ENCODE results near the gene AP2S1.
A peak's percentile ranks its signal among the peaks of the same experiment; 100 is the strongest.
"Not testable (repeated sequence)": the region's sequence is repeated elsewhere in the genome, so short reads cannot be mapped to it uniquely, and the experiment has no call there.

The AP2S1 gene

DNA sequence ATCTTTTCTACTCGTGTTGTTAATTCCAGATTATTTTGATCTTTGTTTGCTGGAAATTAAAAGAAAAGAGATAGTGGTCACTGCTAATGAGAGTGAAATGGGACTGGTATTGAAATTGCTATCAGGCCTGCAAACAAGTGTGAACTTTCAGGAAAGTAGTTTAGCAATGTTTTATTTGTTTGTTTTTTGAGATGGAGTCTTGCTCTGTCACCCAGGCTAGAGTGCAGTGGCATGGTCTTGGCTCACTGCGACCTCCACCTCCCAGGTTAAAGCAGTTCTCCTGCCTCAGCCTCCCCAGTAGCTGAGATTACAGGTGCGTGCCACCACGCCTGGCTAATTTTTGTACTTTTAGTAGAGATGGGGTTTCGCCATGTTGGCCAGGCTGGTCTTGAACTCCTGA is 20.5 kb upstream of the AP2S1 start:
- in situ Hi-C loops (cut with MboI; ENCODE audit: low pct_unique_long_range_greater_than_20kb, low sequenced_read_pairs); DNase-seq: not testable (repeated sequence)

DNA sequence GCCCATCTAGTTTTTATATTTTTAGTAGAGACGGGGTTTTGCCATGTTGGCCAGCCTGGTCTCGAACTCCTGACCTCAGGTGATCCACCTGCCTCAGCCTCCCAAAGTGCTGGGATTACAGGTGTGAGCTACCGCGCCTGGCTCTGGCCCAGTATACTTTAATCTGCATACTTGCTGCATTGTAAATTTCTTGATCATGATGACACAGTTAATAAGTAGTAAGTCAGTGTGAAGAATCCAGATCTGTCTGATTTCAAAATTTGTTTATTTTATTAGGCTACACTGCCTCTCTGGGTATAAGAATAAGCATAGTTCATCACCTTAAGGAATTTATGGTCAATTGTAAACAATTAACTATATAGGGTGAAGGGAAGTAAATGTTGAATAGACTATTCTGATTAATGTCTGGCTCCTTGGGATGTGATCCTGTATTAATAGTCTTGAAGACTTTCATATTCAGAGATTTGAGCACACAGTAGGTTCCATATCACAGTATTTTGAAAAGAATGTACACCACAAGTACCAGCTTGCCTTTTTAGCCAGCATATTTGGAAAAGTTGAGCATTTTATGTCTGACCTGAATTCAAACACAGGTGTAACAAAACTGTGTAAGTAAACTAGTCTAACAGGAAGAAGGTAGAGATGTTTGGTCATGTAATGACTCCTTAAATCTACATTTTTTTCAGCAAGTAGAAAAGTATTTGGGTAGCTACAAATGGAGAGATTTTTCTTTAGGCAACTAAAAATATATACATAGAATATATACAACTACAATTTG is 17.6 kb upstream of the AP2S1 start:
- DNase-seq: no peak
- in situ Hi-C loops (cut with MboI; ENCODE audit: low pct_unique_long_range_greater_than_20kb, low sequenced_read_pairs): no loop called here

DNA sequence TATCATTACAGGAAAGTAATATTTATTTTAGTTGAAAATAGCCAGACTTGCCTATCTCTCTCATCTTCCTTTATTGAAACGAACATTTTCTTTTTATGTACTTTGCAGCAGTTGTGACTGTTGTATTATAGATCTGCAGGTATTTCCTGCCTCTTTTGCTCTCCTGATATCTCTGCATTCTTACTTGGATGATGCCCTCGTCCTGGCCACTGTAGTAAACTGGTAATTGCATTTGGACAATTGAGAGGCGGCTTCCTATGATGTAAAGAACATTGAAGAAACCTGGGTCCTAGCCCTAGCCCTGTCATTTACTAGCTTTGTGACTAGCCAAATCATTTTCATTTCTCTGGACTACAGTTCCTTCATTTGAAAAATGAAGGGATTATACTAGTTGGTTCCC is 16.5 kb upstream of the AP2S1 start:
- in situ Hi-C loops (cut with MboI; ENCODE audit: low pct_unique_long_range_greater_than_20kb, low sequenced_read_pairs): no loop called here
- DNase-seq: no peak

DNA sequence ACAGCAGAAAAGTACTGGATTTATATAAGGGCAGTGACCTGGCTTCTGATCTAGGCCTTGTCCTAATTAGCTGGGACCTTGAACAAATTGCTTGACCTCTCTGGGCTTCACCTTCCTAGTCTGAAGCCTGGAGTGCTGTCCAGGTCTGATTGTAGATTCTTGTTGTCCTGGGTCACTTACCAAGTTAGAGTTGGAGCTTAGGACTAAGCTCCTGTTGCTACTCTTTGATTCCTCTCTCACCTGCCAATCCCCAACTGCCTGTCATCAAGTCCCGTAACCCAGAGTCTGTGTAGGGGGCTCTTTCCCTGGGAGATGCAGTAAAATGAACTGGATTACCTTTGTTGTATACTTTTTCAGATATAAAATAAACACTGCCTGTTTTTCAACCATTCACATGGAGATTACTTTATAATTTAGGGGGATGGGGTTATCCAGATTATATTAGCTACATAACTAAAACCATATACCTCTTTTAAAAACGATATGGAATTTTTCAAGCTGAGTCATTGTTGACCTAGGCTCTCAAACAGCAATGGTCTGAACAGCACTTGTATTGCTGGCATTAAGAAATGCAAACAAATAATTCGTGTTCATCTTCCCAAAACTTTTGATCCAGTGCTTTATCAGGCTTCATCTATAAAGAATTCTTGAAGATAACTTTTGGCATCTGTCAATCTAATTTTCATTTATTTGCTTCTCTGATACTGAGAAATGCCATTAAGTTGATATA is 15.9 kb upstream of the AP2S1 start:
- in situ Hi-C loops (cut with MboI; ENCODE audit: low pct_unique_long_range_greater_than_20kb, low sequenced_read_pairs): no loop called here
- no peak for DNase-seq

DNA sequence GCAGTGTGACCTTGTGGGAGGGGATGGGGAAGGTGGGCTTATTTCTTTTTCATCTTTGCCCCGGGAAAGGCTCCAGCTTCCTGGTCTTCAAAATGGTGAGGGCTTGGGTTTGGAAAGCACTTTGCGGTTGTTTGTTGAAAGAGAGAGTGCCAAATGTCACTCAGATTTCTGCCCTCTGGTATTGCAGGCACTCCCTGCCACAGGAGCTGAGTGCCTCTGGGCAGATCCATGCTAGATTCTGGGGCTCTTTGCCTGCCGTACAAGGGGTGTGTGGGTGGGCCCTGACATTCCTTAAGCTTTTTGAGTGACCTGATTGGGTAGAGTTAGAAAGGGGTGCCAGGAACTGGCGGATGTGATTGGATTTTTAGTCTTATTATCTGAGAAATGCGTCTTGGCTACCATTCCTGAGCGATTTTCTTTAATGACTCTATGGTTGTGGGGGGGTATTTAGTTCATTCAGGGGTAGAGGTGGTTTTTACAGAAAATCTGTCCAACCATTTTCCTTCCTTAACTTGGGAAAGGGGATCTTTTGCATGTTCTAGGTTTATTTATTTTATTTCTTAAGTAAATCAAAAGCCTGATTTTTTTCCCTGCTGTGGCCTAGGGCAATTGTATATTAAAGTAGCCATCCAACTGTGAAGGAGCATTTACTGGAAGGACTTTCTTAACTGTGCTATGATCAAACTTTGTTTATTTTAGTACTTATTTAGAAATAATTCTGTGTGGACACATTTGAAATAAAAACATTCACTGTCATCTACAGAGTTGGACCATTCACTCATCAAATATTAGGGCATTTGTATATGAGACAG is 13.4 kb upstream of the AP2S1 start:
- DNase-seq: no peak
- in situ Hi-C loops (cut with MboI; ENCODE audit: low pct_unique_long_range_greater_than_20kb, low sequenced_read_pairs): no loop called here

DNA sequence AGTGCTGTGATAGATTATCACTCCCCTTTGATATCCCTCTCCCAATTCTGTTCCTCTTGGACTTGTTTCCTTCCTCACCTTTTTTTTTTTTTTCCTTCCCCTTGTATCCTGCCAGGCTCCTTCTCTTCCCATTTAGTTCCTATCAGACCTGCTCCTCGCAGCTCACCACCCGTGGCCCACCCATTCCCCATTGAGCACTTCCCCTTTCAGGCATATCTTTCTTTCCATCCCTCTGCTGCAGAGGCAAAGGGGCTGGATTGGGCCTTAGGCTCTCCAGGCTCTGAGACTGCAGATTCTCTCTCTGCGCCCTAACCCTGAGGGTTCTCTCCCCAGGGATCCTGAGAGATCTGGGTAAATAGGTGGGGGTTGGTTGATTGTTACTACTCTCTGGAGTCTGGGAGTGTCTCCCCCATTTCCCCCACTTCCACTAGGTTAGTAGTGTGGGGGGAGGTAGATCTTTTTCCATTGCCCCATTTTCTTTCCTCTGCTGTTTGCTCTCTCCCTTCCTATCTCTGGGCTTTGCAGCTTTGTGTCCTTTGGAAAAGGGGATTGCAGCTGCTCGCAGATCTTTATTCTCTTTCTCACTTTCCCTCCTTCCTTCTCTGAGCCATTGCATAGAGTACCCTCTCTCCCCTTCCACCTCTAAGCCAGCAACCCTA is 12.5 kb upstream of the AP2S1 start:
- in situ Hi-C loops (cut with MboI; ENCODE audit: low pct_unique_long_range_greater_than_20kb, low sequenced_read_pairs): no loop called here
- DNase-seq: peak; percentile 69

DNA sequence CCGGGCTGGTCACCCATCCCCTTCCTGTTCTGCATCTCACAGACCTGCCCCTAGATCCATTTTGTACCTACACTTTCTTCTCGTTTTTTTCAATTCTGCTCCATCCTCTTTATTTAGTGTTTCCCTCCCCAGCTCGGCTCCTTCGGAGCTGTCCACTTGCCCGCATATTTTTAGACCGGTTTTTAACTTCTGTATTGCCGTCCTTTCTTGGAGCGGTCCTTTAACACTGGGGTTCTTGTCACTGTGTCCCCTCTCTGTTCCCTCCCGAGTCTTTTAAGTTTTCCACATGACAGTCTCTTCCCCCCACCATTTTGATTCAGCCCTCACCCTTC is 11.8 kb upstream of the AP2S1 start:
- in situ Hi-C loops (cut with MboI; ENCODE audit: low pct_unique_long_range_greater_than_20kb, low sequenced_read_pairs): no loop called here
- DNase-seq: no peak

DNA sequence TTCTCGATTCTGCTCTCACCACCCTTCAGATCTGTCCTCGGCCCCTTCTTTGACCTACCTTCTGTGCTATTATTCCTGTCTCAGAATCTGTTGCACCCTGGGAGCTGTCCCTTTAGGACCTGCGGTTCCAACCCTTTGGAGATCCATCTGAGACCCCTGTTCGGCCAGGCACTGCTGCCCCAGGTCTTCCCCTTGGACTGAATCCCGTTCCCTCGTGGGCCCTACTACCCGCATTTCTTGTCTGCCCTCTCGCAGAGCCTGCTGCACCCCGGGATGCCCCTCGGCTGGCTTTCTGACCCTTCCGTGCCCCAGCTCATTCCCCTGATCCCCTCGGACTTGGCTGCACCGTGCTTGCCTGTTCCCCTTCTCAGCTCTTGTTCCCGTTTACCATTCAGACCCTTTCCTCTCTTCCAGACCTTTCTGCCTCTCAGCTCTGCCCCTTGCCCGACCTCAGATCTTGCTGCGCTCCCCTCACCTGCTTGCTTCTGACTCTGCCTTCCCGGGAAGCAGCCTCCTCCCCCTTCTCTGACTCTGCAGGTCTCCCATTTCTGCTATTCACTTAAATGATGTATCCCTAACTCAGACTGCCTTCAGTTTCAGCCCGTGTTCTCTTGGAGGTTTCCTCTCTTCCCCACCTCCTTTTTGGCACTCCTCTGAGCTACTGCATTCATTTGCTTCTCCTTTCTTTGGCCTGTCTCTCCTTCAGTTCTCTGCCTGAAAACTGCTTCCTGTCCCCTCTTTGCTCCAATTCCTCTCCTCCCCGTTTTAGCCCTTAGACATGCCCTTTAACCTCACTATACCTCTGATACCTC is 11.3 kb upstream of the AP2S1 start:
- peak; percentile 40 for DNase-seq
- in situ Hi-C loops (cut with MboI; ENCODE audit: low pct_unique_long_range_greater_than_20kb, low sequenced_read_pairs): no loop called here

DNA sequence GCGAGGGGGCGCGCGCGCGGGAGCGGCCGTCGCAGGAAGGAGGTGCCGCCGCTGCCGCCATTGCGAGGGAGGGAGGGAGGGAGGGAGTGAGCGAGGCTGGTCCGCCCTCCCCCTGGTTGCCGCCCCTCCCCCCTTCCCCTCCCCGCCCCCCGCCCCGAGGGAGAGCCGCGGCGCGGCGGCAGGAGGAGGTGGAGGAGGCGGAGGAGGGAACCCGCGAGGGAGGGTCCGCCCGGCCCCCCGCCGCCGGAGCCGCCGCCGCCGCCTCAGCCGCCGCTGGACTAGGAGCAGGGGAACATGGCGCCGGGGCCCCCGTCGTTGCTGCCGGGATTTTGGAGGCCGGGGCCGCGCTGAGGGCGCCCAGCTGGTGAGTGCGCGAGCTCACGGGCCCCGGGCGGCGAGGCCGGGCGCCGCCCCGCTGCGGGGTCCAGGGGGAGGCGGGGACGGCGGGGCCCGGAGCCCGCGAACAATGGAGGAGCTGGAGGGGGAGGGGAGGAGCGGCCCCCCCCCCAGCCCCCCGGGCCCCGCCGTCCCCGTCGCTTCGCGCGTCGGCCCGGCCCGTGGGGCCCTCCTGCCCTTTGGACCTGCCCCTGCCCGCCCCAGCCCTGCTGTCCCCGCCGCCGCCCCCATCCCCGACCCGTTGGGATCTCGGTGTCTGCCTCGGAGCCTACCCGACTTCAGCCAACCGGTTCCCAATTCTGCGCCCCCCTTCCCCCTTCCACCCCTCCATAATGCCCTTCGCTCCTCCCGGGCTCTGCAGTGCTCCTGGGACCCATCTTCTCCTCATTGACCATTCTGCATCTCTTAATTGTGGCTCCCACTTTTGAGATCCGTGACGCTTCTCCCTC is 10.4 kb upstream of the AP2S1 start, which contains the start of gene ARHGAP35:
ARHGAP35 (plus strand) TSS at position 152 of the 845 bp plus-strand sequence. CDS start 57,679 bp downstream, outside the sequence.
- DNase-seq: no peak
- in situ Hi-C loops (cut with MboI; ENCODE audit: low pct_unique_long_range_greater_than_20kb, low sequenced_read_pairs): no loop called here

DNA sequence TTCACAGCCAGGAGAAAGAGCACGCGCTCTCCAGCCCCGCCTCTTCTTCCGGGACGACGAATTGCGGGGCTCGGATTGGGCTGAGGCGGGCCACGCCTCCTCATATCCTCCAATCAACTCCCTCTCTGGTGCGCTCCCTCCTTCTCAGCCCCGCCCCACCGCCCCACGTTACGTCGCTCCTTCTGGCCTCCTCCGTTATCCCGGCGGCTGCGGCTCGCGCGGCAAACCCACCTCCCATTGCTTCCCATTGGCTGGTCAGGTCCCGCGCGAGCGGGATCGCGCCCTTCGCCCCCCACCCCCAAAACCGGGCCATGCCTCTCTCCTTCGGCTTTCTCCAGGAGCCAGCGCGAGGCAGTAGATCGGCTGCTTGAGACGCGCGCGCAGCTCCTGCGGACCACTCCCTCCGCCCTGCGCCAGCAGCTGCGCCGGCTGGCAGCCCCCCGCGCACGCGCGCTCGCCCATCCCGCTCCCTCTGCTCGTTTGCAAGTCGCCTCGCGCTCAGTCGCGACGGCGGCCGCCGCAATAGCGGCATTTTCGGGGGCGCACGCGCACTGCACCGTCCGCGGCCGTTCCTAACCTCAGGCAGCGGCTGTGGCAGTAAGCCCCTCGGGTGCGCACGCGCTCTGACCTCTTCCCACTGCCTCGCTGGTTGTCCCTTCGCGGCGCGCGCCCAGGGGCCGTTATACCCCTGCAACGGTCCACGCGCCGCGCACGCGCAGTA is 9.6 kb upstream of the AP2S1 start:
- peak; percentile 99 for DNase-seq
- in situ Hi-C loops (cut with MboI; ENCODE audit: low pct_unique_long_range_greater_than_20kb, low sequenced_read_pairs): no loop called here

DNA sequence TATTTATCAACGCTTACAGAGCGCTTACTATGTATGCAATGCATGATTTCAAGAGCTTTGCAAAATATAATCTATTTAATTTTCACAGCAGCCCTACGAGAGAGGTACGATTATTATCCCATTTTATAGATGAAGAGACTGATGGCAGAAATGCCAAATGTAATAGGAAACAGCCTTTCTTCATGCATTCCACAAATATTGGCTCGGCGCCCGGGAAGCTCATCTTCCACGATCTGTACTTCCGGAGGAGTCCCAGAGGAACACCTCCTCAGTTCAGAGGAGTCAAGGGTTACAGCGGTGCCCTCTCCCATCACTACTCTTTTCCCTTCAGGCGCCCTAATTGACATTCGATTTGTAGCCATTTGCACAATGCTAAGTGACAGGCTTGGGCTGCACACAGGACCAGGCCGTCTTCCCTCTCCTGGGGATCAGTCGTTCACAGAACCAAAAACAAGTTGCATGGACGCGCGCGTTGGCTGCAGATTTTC is 9.0 kb upstream of the AP2S1 start:
- in situ Hi-C loops (cut with MboI; ENCODE audit: low pct_unique_long_range_greater_than_20kb, low sequenced_read_pairs): loop anchor here (10.0 kb wide), 1 partner anchor 135 kb away; no protein-coding TSS in a partner anchor
- DNase-seq: no peak

DNA sequence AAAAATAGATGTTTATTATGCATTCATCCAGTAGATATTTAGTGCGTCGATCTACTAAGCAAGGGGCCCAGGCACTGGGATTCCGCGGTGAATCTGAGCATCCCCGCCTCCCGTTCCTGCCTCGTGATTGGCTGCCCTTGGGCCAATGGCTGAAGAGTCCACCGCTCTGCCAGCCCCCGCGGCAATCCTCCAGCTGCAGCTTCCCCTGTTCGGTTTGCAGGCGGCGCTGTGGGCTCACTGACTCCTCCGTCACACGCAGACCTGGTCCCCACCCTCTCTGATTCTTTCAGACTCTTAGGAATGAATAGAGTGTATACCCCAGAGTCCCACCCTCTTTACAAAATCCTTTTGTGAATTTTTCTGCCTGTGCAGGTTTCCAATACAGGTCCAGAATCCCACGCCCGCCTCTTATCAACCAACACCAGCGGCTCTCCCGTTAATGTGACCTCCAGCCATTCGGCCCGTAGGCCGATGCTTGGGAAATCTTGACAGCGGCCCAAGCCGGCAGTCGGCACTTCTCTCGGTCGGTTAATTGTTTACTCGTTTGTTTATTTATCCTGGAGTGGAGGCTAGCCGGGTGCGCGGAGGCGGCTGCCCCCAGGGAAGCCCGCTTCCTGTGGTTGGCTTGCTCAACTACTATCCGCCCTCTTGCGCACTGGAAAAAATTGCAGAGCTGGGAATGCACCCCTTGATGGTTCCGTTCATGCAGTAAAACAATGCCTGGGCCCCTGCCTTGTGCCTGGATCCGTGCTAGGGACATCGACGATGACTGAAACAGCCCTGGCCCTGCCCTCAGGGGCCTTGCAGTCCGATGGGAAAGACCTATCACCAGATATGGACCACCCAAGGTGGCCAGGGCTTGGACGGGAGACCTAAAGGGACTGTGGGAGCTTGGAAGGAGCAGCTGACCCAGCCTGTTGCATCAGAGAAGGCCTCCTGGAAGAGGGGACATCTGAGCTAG is 5.7 kb upstream of the AP2S1 start:
- DNase-seq: peak; percentile 90
- in situ Hi-C loops (cut with MboI; ENCODE audit: low pct_unique_long_range_greater_than_20kb, low sequenced_read_pairs): loop anchor here (10.0 kb wide), 1 partner anchor 138 kb away; no protein-coding TSS in a partner anchor

DNA sequence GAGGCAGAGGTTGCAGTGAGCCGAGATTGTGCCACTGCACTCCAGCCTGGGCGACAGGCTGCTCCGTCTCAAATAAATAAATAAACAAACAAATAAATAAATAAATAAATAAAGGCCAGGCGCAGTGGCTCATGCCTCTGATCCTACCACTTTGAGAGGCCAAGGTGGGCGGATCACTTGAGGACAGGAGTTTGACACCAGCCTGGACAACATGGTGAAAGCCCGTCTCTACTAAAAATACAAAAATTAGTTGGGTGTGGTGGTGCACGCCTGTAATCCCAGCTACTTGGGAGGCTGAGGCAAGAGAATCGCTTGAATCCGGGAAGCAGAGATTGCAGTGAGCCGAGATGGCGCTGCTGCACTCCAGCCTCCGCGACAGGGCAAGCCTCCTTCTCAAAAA is 4.1 kb upstream of the AP2S1 start:
- in situ Hi-C loops (cut with MboI; ENCODE audit: low pct_unique_long_range_greater_than_20kb, low sequenced_read_pairs): loop anchor here (10.0 kb wide), 1 partner anchor 140 kb away; no protein-coding TSS in a partner anchor
- DNase-seq: not testable (repeated sequence)

DNA sequence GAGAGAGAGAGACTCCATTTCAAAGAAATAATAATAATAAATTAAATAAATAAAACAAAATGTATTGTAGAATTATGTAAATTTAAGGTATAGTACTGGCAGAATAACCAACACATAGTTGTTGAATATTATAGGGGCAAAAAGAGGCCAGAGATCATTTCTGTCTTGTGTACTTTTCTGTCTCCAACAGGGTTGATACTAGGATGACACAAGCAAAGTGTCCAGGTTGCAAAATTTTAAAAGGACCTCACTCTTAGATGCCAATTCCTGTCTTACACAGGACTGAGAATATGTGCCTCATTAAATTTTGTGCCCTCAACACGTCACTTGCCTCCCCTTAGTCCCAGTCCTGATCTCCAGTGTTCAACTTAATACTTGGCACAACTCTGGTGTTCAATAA is 2.2 kb upstream of the AP2S1 start:
- in situ Hi-C loops (cut with MboI; ENCODE audit: low pct_unique_long_range_greater_than_20kb, low sequenced_read_pairs): loop anchor here (10.0 kb wide), 1 partner anchor 142 kb away; no protein-coding TSS in a partner anchor
- no peak for DNase-seq

DNA sequence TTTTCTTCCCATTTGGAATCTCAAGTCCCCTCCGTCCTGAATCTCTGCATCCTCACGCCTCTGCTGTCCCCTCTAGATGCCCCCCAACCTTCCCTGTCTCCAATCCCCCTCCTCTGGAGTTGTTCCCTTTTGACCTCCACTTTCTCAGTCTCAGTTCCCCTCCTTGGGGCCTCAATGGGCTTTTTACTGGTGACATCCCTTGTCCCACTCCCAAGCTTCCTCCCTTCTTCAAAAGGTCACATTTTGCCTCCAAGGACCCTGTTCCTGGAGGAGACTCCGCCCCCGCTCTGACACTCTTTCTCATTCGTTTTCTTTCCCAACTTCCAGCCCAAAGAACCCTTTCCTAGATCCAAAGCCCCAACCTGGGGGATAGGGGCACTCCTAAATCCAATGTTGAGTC is 1.0 kb downstream of the AP2S1 start:
- DNase-seq: no peak
- in situ Hi-C loops (cut with MboI; ENCODE audit: low pct_unique_long_range_greater_than_20kb, low sequenced_read_pairs): loop anchor here (10.0 kb wide), 1 partner anchor 145 kb away; no protein-coding TSS in a partner anchor

DNA sequence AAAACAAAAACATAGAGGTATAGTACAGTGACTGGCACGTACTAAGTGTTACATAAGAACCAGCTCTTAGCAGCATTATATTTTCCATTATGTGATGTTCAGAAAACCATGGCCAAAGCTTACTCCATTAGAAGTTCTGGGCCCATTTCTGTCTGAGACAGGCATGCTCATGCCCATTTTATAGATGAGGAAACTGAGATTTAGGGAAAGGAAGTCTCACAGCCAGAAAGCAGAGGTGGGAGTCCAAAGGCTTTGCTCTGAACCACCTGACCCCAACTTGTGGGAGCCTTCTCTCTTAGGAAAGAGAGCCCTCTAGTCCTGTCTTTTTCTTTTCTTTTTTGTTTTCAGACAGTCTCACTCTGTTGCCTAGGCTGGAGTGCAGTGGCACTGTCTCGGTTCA is 2.3 kb downstream of the AP2S1 start:
- in situ Hi-C loops (cut with MboI; ENCODE audit: low pct_unique_long_range_greater_than_20kb, low sequenced_read_pairs): no loop called here
- DNase-seq: no peak
